Subcutaneous adipose tissue (tissue), 4 donors: ENCODE measurements around the gene VPS52. TPM values are rescaled to one million over a fixed set of nuclear protein-coding genes. Genes with fewer than 3 reads are reported as not detected.

ENCODE experiments used
- CTCF ChIP-seq: fragments of 450-650 bp; IDR thresholded peaks from one replicate; pipeline ENCODE4 v1.5.1; 2016; ENCODE audit warnings: low read depth, mild to moderate bottlenecking, control low read depth, antibody characterized with exemption, moderate library complexity
- total RNA-seq, 4 donors: library from RNA; depleted of rRNA; stranded (reverse); fragments of >200 nt; gene quantifications; one replicate each; pipeline ENCODE4 v1.1.0, GENCODE V29; 2016

Gene VPS52
- total RNA-seq, 4 donors from 2014 or later, result 27.2 to 59.2 (median 32.7) TPM

- no peak for TF ChIP-seq CTCF
Observed at GRCh38 chr6:33292996-33293682, 21.5 kb upstream of the VPS52 start.

- TF ChIP-seq CTCF, result no peak
Observed at GRCh38 chr6:33290459-33290858, 18.8 kb upstream of the VPS52 start.

GRCh38 chr6:33289784-33290315 is 18.2 kb upstream of the VPS52 start:
- no peak for TF ChIP-seq CTCF

GRCh38 chr6:33288921-33289783 is 17.5 kb upstream of the VPS52 start, which contains the start of the genes PFDN6 and WDR46:
TSS of gene PFDN6 (plus strand) at chr6:33289601. CDS start at chr6:33289857, 256 bp downstream.
TSS of gene WDR46 (minus strand) at chr6:33289239. CDS start at chr6:33289170, 69 bp downstream.
- TF ChIP-seq CTCF, result no peak

- no peak for TF ChIP-seq CTCF
Observed at GRCh38 chr6:33288141-33288920, 16.7 kb upstream of the VPS52 start.

- TF ChIP-seq CTCF, result no peak
Observed at GRCh38 chr6:33286946-33287914, 15.6 kb upstream of the VPS52 start.
